NCI-H345 treated with DMSO at 0.1 percent for 48 hours (cell line): ENCODE data around the gene POFUT2.
A peak's percentile ranks its signal among the peaks of the same experiment; 100 is the strongest.

Experiments used
- DNase-seq: peaks from one replicate; lab custom pipeline; 2025; ENCODE audit not compliant: unreplicated experiment; lab: John Stamatoyannopoulos, UW

The POFUT2 gene

GRCh38 chr21:45264146-45264911 is 23.4 kb downstream of the POFUT2 start:
- DNase-seq: no peak

GRCh38 chr21:45263534-45263933 is 24.2 kb downstream of the POFUT2 start:
- DNase-seq: no peak

GRCh38 chr21:45262616-45263015 is 25.1 kb downstream of the POFUT2 start:
- DNase-seq: no peak

GRCh38 chr21:45262041-45262581 is 25.6 kb downstream of the POFUT2 start:
- DNase-seq: no peak

- DNase-seq: no peak
Observed at GRCh38 chr21:45261093-45261492, 26.6 kb downstream of the POFUT2 start.

- DNase-seq: no peak
Observed at GRCh38 chr21:45260191-45260825, 27.4 kb downstream of the POFUT2 start.

GRCh38 chr21:45259206-45259840 is 28.4 kb downstream of the POFUT2 start:
- no peak for DNase-seq

- DNase-seq: no peak
Observed at GRCh38 chr21:45258466-45258865, 29.2 kb downstream of the POFUT2 start.

- no peak for DNase-seq
Observed at GRCh38 chr21:45257673-45258341, 29.9 kb downstream of the POFUT2 start.

GRCh38 chr21:45256912-45257672 is 30.6 kb downstream of the POFUT2 start:
- no peak for DNase-seq

- no peak for DNase-seq
Observed at GRCh38 chr21:45256021-45256911, 31.4 kb downstream of the POFUT2 start.

- peak; percentile 55 for DNase-seq
Observed at GRCh38 chr21:45255381-45256020, 32.2 kb downstream of the POFUT2 start.

- DNase-seq: no peak
Observed at GRCh38 chr21:45254460-45254930, 33.2 kb downstream of the POFUT2 start.

- DNase-seq: no peak
Observed at GRCh38 chr21:45253633-45254459, 33.8 kb downstream of the POFUT2 start.

- no peak for DNase-seq
Observed at GRCh38 chr21:45253180-45253579, 34.5 kb downstream of the POFUT2 start.

GRCh38 chr21:45252448-45252925 is 35.2 kb downstream of the POFUT2 start:
- no peak for DNase-seq

GRCh38 chr21:45251635-45252447 is 35.9 kb downstream of the POFUT2 start:
- no peak for DNase-seq
